Occipital lobe (tissue), 3 donors: ENCODE data around the gene ATP8B1. TPM values are rescaled to one million over a fixed set of nuclear protein-coding genes. Genes with fewer than 3 reads are reported as not detected.
A peak's percentile ranks its signal among the peaks of the same experiment; 100 is the strongest.

Source experiments
- DNase-seq: peaks from one replicate; lab custom pipeline; 2025; lab: John Stamatoyannopoulos, UW
- small RNA-seq: library from RNA; depleted of rRNA; stranded (forward); fragments of <200 nt; gene quantifications from one replicate; pipeline ENCODE3, GENCODE V24; 2014
- total RNA-seq: library from RNA; depleted of rRNA; stranded (reverse); fragments of >200 nt; gene quantifications from one replicate; pipeline ENCODE4 v1.2.3, GENCODE V29; 2014

ATP8B1 gene
- total RNA-seq, 1 donor from 2014 or later: 2.5 TPM

GRCh38 chr18:57630002-57630753 lies 172.9 kb downstream of the ATP8B1 start:
- DNase-seq: peak; percentile 92

- DNase-seq: no peak
These were observed 173.7 kb downstream of the ATP8B1 start for GRCh38 chr18:57629422-57629821.

- no peak for DNase-seq
These were observed 175.6 kb downstream of the ATP8B1 start for GRCh38 chr18:57627488-57627887.

GRCh38 chr18:57624988-57625387 lies 178.1 kb downstream of the ATP8B1 start:
- DNase-seq: no peak

GRCh38 chr18:57621246-57621604 lies 181.9 kb downstream of the ATP8B1 start:
- DNase-seq: no peak

- no peak for DNase-seq
These were observed 183.2 kb downstream of the ATP8B1 start for GRCh38 chr18:57619876-57620275.

GRCh38 chr18:57618910-57619309 lies 184.2 kb downstream of the ATP8B1 start:
- no peak for DNase-seq

GRCh38 chr18:57603871-57604270 lies 199.2 kb downstream of the ATP8B1 start:
- DNase-seq: no peak

Small RNAs within 50 kb of the gene (small RNA-seq; reads per million reads assigned to genes)
- not detected for gene RNU6-742P

Other genes with a start within 250 kb of the ATP8B1 start
- gene FECH, start 216.6 kb downstream of the ATP8B1 start, total RNA-seq: 24.3 TPM
- gene NARS1, start 181.5 kb downstream of the ATP8B1 start, total RNA-seq: 116 TPM
- 152 TPM for gene NEDD4L, start 240.9 kb upstream of the ATP8B1 start, total RNA-seq